ENCODE results near the gene WDR4.
"Not testable (repeated sequence)": the region's sequence is repeated elsewhere in the genome, so short reads cannot be mapped to it uniquely, and the experiment has no call there.

The WDR4 gene

DNA sequence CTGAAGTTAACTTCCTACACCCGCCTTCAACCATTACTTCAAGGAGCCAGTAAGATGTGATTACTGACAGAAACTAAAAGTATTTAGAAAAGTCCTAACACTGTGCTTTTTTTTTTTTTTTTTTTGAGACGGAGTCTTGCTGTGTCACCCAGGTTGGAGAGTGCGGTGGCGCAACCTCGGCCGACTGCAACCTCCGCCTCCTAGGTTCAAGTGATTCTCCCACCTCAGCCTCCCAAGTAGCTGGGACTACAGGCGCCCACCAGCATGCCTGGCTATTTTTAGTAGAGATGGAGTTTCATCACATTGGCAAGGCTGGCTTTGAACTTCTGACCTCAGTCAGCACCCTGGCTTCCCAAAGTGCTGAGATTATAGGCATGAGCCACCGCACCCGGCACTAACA, 3.5 kb downstream of the WDR4 start:
- not testable (repeated sequence) for H3K9ac ChIP-seq (ENCODE audit: low read depth, low read length); H3K4me3 ChIP-seq (ENCODE audit: low read depth, low read length); H3K9me3 ChIP-seq (ENCODE audit: control insufficient read depth, insufficient read depth, low read length); H3K4me1 ChIP-seq (ENCODE audit: control insufficient read depth, insufficient read depth, low read length); H3K27me3 ChIP-seq (ENCODE audit: control insufficient read depth, insufficient read depth, low read length); H3K27ac ChIP-seq (ENCODE audit: low read depth, low read length)
- H3K36me3 ChIP-seq (ENCODE audit: control insufficient read depth, insufficient read depth, low read length), result peaks cover 61% of the 10 kb centered on the region

DNA sequence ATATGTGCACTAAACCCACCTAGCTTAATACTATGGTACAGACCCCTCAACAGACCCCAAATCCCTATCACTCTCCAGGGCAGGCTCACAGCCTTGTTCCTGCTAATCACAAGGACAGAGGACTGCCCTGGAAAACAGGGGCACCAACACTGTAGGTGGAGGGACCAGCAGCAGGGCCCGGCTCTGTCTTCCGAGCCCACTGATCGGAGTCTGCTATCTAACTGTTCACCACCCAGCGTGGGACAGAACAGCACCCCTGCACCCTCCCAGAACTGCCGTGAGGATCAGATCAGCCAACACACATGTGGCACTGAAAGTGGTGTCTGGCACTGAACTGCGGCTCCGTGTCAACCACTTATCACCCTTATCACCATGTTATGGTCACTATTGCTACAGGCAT, 6.2 kb downstream of the WDR4 start:
- no peak overlapping the region for H3K27ac ChIP-seq (ENCODE audit: low read depth, low read length)
- no peaks in the 10 kb centered on the region for H3K27me3 ChIP-seq (ENCODE audit: control insufficient read depth, insufficient read depth, low read length)
- H3K4me1 ChIP-seq (ENCODE audit: control insufficient read depth, insufficient read depth, low read length), result no peaks in the 10 kb centered on the region
- no peak overlapping the region for H3K9ac ChIP-seq (ENCODE audit: low read depth, low read length)
- H3K4me3 ChIP-seq (ENCODE audit: low read depth, low read length), result no peak overlapping the region
- H3K36me3 ChIP-seq (ENCODE audit: control insufficient read depth, insufficient read depth, low read length), result peaks cover 87% of the 10 kb centered on the region
- no peaks in the 10 kb centered on the region for H3K9me3 ChIP-seq (ENCODE audit: control insufficient read depth, insufficient read depth, low read length)

DNA sequence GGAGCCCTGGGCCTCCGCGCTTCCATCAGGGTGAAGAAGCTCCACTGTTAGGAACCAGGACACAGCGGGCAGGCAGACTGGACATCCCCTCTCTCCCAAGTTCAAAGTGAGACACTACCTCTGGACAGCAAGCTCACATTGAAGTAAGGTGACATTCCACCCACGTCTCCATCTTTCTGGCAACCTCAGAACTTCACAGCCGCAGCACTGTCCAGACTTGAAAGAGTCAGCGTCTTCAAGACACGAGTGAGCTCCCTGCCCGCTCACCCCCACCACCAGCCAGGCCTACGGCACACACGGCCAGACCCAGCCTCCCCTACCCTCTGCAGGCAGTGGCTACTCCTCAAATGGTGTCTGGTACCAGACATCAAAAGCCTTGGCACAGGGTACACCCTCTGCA, 11.1 kb downstream of the WDR4 start:
- no peak overlapping the region for H3K27ac ChIP-seq (ENCODE audit: low read depth, low read length)
- H3K9ac ChIP-seq (ENCODE audit: low read depth, low read length), result no peak overlapping the region
- no peaks in the 10 kb centered on the region for H3K27me3 ChIP-seq (ENCODE audit: control insufficient read depth, insufficient read depth, low read length)
- no peaks in the 10 kb centered on the region for H3K4me1 ChIP-seq (ENCODE audit: control insufficient read depth, insufficient read depth, low read length)
- no peak overlapping the region for H3K4me3 ChIP-seq (ENCODE audit: low read depth, low read length)
- H3K9me3 ChIP-seq (ENCODE audit: control insufficient read depth, insufficient read depth, low read length), result no peaks in the 10 kb centered on the region
- peaks cover 92% of the 10 kb centered on the region for H3K36me3 ChIP-seq (ENCODE audit: control insufficient read depth, insufficient read depth, low read length)

DNA sequence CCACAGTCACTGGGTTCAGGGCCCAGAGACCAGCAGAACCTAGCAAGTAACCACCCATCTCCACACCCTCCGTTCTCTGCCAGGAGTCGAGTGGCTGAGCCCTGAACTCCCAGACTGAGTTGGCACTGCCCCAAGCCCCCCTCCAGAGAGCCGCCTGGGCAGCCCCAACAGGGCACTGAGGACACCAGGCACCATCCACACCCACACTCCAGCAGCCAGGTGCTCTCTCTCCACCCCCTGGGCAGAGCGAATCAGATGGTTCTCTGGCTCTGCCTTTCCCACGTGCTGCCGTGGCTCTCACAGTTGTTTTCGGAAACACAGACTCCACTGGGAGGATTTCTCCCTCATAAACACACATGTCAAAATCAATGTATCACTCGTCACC, 13.6 kb downstream of the WDR4 start:
- Histone ChIP-seq H3K4me3 (ENCODE audit: low read depth, low read length) (no peak overlapping the region), H3K27ac (ENCODE audit: low read depth, low read length) (no peak overlapping the region), H3K27me3 (ENCODE audit: control insufficient read depth, insufficient read depth, low read length) (no peaks in the 10 kb centered on the region), H3K9me3 (ENCODE audit: control insufficient read depth, insufficient read depth, low read length) (no peaks in the 10 kb centered on the region), H3K36me3 (ENCODE audit: control insufficient read depth, insufficient read depth, low read length) (peaks cover 89% of the 10 kb centered on the region), H3K9ac (ENCODE audit: low read depth, low read length) (no peak overlapping the region), H3K4me1 (ENCODE audit: control insufficient read depth, insufficient read depth, low read length) (no peaks in the 10 kb centered on the region)

DNA sequence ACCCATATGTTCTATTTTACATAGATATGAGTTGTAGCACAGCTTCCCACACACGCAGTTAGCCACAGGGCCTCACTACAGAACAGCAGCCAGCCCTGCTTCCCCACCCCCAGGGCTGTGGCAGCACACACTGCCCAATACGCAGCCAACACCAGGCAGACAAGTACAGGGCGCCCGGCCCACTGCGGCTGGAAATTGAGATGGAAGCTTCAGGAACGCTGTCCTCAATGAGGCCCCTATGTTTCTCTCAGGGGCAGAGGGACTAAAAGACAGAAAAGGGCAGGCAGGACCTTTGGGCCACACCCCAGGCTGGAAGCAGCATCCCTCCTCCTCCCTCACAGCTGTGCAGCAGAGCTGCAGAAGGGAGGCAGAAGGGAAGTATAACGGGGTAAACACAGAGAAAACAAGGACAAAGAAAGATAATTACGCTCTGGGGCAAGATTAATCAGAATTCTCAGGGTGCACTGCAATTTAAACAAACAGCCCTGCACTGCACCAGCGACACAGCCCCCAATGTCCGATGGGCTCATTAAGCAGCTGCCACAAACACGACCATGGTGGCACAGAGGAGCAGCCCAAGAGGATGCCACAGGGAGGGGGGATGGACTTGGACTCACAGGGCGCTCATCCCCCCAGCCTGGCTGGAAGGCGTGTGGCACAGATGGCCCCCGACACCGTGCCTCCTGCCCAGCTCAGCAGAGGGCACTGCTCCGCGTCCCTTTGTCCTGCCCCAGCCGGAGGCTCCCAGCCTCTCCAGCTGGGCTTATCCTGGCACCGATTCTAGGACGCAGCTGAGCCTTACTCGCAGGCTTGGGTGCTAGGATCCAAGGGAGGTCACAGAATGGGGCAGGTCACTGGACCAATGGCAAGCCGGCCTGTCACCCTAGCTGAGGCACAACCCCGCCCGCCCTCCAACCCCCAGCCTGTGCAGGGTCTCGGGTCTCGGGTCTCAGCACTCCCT, 14.2 kb downstream of the WDR4 start:
- no peaks in the 10 kb centered on the region for H3K27me3 ChIP-seq (ENCODE audit: control insufficient read depth, insufficient read depth, low read length)
- H3K9ac ChIP-seq (ENCODE audit: low read depth, low read length), result no peak overlapping the region
- H3K36me3 ChIP-seq (ENCODE audit: control insufficient read depth, insufficient read depth, low read length), result peaks cover 89% of the 10 kb centered on the region
- no peaks in the 10 kb centered on the region for H3K9me3 ChIP-seq (ENCODE audit: control insufficient read depth, insufficient read depth, low read length)
- no peaks in the 10 kb centered on the region for H3K4me1 ChIP-seq (ENCODE audit: control insufficient read depth, insufficient read depth, low read length)
- H3K27ac ChIP-seq (ENCODE audit: low read depth, low read length), result no peak overlapping the region
- no peak overlapping the region for H3K4me3 ChIP-seq (ENCODE audit: low read depth, low read length)

DNA sequence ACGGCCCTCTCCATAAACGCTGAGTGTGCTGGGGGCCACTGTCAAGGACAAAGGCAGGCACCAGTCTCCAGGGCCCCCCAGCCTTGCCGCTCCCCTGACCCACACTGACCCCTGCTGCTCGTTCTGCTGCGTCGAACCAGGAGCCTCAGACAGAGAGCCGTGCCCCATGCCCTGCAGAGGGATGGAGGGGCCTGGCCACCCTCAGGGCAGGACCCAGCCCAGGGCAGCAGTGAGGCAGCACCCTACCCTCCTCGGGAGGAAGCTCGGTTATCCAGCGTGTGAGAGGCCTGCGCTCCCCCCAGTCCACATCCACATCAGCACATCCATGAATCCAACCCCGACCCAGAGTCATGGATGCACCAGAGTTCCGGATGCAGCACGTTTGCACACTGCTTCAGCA, 15.1 kb downstream of the WDR4 start:
- Histone ChIP-seq H3K27ac (ENCODE audit: low read depth, low read length) (no peak overlapping the region), H3K27me3 (ENCODE audit: control insufficient read depth, insufficient read depth, low read length) (no peaks in the 10 kb centered on the region), H3K4me1 (ENCODE audit: control insufficient read depth, insufficient read depth, low read length) (no peaks in the 10 kb centered on the region), H3K4me3 (ENCODE audit: low read depth, low read length) (no peak overlapping the region), H3K9me3 (ENCODE audit: control insufficient read depth, insufficient read depth, low read length) (no peaks in the 10 kb centered on the region), H3K9ac (ENCODE audit: low read depth, low read length) (no peak overlapping the region), H3K36me3 (ENCODE audit: control insufficient read depth, insufficient read depth, low read length) (peaks cover 90% of the 10 kb centered on the region)

DNA sequence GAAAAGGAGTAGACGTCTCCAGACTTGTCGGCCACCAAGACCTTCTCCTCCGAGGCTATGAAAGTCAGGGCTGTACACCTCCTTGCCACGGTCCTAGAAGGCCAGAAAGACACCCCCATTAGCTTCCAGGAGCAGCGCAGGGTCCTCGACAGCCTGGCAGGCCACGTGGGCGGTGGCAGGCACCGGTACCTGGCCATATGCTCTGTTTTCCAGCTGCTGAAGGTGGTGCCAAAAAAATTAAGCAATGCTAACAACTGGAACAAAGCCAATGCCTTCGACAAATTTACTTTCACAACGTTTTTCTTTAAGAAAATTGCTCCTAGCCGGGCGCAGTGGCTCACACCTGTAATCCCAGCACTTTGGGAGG, 15.9 kb downstream of the WDR4 start:
- no peak overlapping the region for H3K4me3 ChIP-seq (ENCODE audit: low read depth, low read length)
- no peaks in the 10 kb centered on the region for H3K27me3 ChIP-seq (ENCODE audit: control insufficient read depth, insufficient read depth, low read length)
- H3K36me3 ChIP-seq (ENCODE audit: control insufficient read depth, insufficient read depth, low read length), result peaks cover 90% of the 10 kb centered on the region
- no peak overlapping the region for H3K9ac ChIP-seq (ENCODE audit: low read depth, low read length)
- no peak overlapping the region for H3K27ac ChIP-seq (ENCODE audit: low read depth, low read length)
- no peaks in the 10 kb centered on the region for H3K4me1 ChIP-seq (ENCODE audit: control insufficient read depth, insufficient read depth, low read length)
- H3K9me3 ChIP-seq (ENCODE audit: control insufficient read depth, insufficient read depth, low read length), result no peaks in the 10 kb centered on the region

DNA sequence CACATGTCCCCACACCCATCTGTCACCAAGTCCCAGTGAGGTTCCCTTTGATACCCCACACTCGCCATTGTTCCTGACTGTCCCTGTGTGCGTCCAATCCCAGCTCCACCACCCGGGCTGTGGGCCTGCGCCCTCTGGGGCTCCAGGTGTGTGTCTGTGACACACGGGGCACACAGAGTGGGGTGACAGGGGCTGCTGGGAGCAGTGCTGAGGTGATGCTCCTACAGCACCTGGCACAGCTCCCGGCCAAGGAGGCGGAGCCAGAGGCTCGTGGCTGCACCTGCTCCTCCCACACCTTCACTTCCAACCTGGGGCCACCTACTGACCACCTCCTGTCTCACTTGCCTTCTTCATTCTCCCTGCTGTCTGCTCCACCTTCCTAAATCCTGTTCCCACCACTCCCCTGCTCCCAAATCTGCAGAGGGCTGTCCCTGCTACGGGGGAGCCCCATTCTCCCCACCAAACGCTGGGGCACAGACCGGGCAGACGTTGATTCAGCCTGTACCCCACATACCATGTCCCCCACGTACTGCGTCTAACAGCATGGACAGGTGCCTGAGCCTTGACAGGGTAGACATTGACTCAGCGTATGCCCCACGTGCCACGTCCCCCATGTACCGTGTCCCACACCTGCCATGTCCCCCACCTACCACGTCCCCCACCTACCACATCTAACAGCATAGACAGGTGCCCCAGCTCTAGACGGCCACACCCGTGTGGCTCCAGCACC, 16.4 kb downstream of the WDR4 start:
- H3K27me3 ChIP-seq (ENCODE audit: control insufficient read depth, insufficient read depth, low read length), result no peaks in the 10 kb centered on the region
- H3K4me1 ChIP-seq (ENCODE audit: control insufficient read depth, insufficient read depth, low read length), result no peaks in the 10 kb centered on the region
- H3K9me3 ChIP-seq (ENCODE audit: control insufficient read depth, insufficient read depth, low read length), result no peaks in the 10 kb centered on the region
- H3K36me3 ChIP-seq (ENCODE audit: control insufficient read depth, insufficient read depth, low read length), result peaks cover 90% of the 10 kb centered on the region
- no peak overlapping the region for H3K27ac ChIP-seq (ENCODE audit: low read depth, low read length)
- H3K9ac ChIP-seq (ENCODE audit: low read depth, low read length), result no peak overlapping the region
- no peak overlapping the region for H3K4me3 ChIP-seq (ENCODE audit: low read depth, low read length)

DNA sequence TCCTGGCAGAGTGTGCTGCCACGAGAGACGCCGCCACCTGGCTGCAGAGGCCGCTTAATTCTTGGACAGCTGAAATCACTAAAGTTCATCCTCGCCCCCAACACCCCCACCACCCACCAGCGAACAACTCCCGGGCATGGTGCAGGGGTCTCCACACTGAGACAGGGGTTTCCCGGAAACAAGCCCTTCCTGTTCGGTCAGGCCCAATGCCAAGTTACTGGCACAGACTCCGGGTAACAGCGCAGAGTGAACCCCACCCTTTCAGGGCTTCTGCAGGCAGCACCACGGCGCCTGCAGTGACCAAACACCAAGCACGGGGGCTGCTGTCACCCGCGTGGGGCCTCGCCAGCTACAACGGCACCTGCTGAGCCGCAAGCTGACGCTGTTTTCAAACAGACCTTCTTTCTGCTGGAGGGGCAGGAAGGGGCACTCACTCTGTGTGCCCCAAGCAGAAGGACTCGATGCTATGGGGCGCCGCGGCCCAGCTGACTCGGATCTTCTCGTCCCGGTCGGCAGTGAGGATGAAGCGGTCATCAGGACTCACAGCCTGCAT, 17.4 kb downstream of the WDR4 start:
- Histone ChIP-seq H3K27ac (ENCODE audit: low read depth, low read length) (no peak overlapping the region), H3K27me3 (ENCODE audit: control insufficient read depth, insufficient read depth, low read length) (no peaks in the 10 kb centered on the region), H3K36me3 (ENCODE audit: control insufficient read depth, insufficient read depth, low read length) (peaks cover 91% of the 10 kb centered on the region), H3K4me1 (ENCODE audit: control insufficient read depth, insufficient read depth, low read length) (no peaks in the 10 kb centered on the region), H3K4me3 (ENCODE audit: low read depth, low read length) (no peak overlapping the region), H3K9ac (ENCODE audit: low read depth, low read length) (no peak overlapping the region), H3K9me3 (ENCODE audit: control insufficient read depth, insufficient read depth, low read length) (no peaks in the 10 kb centered on the region)

DNA sequence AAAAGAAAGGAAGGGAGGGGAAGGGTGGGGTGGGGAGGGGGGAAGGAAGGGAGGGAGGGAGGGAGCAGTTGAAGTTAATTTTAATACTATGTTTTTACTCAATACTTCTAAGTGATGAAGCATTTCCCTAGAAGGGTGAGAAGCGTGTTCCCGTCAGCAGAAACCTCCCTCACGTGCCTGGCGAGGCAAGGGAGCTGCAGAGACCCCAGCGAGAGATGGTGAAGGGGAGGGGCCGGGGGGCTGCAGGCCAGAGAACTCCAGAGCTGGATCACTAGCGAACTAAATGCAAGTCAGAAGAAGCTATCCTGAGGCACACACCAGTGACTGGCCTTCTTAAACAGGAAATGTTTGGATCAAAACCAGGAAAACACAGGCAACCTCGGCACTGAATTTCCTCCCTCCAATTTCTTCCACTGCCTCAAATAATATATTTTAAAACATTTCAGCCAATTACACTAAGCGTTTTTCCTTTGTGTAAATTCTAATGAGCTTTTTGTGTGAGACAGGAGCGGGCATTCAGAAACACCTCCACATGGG, 18.0 kb downstream of the WDR4 start:
- Histone ChIP-seq H3K27ac (ENCODE audit: low read depth, low read length) (no peak overlapping the region), H3K36me3 (ENCODE audit: control insufficient read depth, insufficient read depth, low read length) (peaks cover 91% of the 10 kb centered on the region), H3K27me3 (ENCODE audit: control insufficient read depth, insufficient read depth, low read length) (no peaks in the 10 kb centered on the region), H3K4me3 (ENCODE audit: low read depth, low read length) (no peak overlapping the region), H3K9ac (ENCODE audit: low read depth, low read length) (no peak overlapping the region), H3K9me3 (ENCODE audit: control insufficient read depth, insufficient read depth, low read length) (no peaks in the 10 kb centered on the region), H3K4me1 (ENCODE audit: control insufficient read depth, insufficient read depth, low read length) (no peaks in the 10 kb centered on the region)

DNA sequence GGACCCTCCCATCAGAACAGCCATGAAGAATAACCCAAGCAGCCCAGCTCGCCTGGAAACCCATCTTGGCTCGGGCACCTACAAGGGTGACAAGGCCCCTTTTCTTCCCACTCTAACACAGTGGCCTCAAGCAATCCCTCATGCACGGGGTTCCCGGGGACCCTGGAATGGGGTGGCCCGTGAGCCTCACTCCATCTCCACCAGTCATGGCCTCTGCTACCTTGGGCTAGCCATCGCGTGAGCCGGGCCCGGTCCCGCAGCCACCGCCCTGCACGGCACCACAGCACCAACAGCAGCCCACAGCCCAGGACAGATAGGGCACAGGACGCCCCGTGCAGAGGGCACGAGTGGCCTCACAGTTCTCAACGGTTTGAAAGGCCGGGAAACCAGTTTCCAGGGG, 19.0 kb downstream of the WDR4 start:
- H3K9ac ChIP-seq (ENCODE audit: low read depth, low read length), result no peak overlapping the region
- H3K4me1 ChIP-seq (ENCODE audit: control insufficient read depth, insufficient read depth, low read length), result no peaks in the 10 kb centered on the region
- H3K9me3 ChIP-seq (ENCODE audit: control insufficient read depth, insufficient read depth, low read length), result no peaks in the 10 kb centered on the region
- no peak overlapping the region for H3K4me3 ChIP-seq (ENCODE audit: low read depth, low read length)
- no peak overlapping the region for H3K27ac ChIP-seq (ENCODE audit: low read depth, low read length)
- peaks cover 92% of the 10 kb centered on the region for H3K36me3 ChIP-seq (ENCODE audit: control insufficient read depth, insufficient read depth, low read length)
- no peaks in the 10 kb centered on the region for H3K27me3 ChIP-seq (ENCODE audit: control insufficient read depth, insufficient read depth, low read length)
